ENCODE results near the gene WASF1.

The WASF1 gene

GRCh38 chr6:110179406-110180227, at the start of gene WASF1:
Gene WASF1 (minus strand): TSS chr6:110179670. CDS start chr6:110127601, 52,069 bp downstream.
- no peak for TF ChIP-seq GATA3 (IDR thresholded peaks at IDR 0.05; ENCODE audit: low read depth, low read length)
- no peak for TF ChIP-seq GATA2 (IDR thresholded peaks at IDR 0.05; ENCODE audit: low read depth, low read length)

GRCh38 chr6:110226261-110226660, 46.8 kb upstream of the WASF1 start:
- TF ChIP-seq GATA3 (IDR thresholded peaks at IDR 0.05; ENCODE audit: low read depth, low read length) (no peak), GATA2 (IDR thresholded peaks at IDR 0.05; ENCODE audit: low read depth, low read length) (no peak)

- TF ChIP-seq GATA2 (IDR thresholded peaks at IDR 0.05; ENCODE audit: low read depth, low read length) (no peak), GATA3 (IDR thresholded peaks at IDR 0.05; ENCODE audit: low read depth, low read length) (no peak)
These were observed 42.3 kb upstream of the WASF1 start for GRCh38 chr6:110221738-110222137.

- TF ChIP-seq GATA2 (IDR thresholded peaks at IDR 0.05; ENCODE audit: low read depth, low read length) (no peak), GATA3 (IDR thresholded peaks at IDR 0.05; ENCODE audit: low read depth, low read length) (no peak)
These were observed 37.8 kb upstream of the WASF1 start for GRCh38 chr6:110217266-110217665.

- no peak for TF ChIP-seq GATA2 (IDR thresholded peaks at IDR 0.05; ENCODE audit: low read depth, low read length)
- TF ChIP-seq GATA3 (IDR thresholded peaks at IDR 0.05; ENCODE audit: low read depth, low read length), result no peak
These were observed 36.7 kb upstream of the WASF1 start for GRCh38 chr6:110216140-110216539.

- TF ChIP-seq GATA2 (IDR thresholded peaks at IDR 0.05; ENCODE audit: low read depth, low read length) (no peak), GATA3 (IDR thresholded peaks at IDR 0.05; ENCODE audit: low read depth, low read length) (no peak)
These were observed 34.9 kb upstream of the WASF1 start for GRCh38 chr6:110214338-110214737.

- no peak for TF ChIP-seq GATA3 (IDR thresholded peaks at IDR 0.05; ENCODE audit: low read depth, low read length)
These were observed 32.3 kb upstream of the WASF1 start for GRCh38 chr6:110211753-110212152.

GRCh38 chr6:110207652-110208051, 28.2 kb upstream of the WASF1 start:
- no peak for TF ChIP-seq GATA3 (IDR thresholded peaks at IDR 0.05; ENCODE audit: low read depth, low read length)
- TF ChIP-seq GATA2 (IDR thresholded peaks at IDR 0.05; ENCODE audit: low read depth, low read length), result no peak

GRCh38 chr6:110201151-110201884, 21.8 kb upstream of the WASF1 start:
- no peak for TF ChIP-seq GATA2 (IDR thresholded peaks at IDR 0.05; ENCODE audit: low read depth, low read length)
- no peak for TF ChIP-seq GATA3 (IDR thresholded peaks at IDR 0.05; ENCODE audit: low read depth, low read length)

GRCh38 chr6:110198561-110198960, 19.1 kb upstream of the WASF1 start:
- no peak for TF ChIP-seq GATA2 (IDR thresholded peaks at IDR 0.05; ENCODE audit: low read depth, low read length)
- TF ChIP-seq GATA3 (IDR thresholded peaks at IDR 0.05; ENCODE audit: low read depth, low read length), result no peak

- TF ChIP-seq GATA2 (IDR thresholded peaks at IDR 0.05; ENCODE audit: low read depth, low read length) (no peak), GATA3 (IDR thresholded peaks at IDR 0.05; ENCODE audit: low read depth, low read length) (no peak)
These were observed 17.4 kb upstream of the WASF1 start for GRCh38 chr6:110196874-110197273.

- TF ChIP-seq GATA3 (IDR thresholded peaks at IDR 0.05; ENCODE audit: low read depth, low read length) (no peak), GATA2 (IDR thresholded peaks at IDR 0.05; ENCODE audit: low read depth, low read length) (no peak)
These were observed 16.2 kb upstream of the WASF1 start for GRCh38 chr6:110195639-110196038.

- TF ChIP-seq GATA2 (IDR thresholded peaks at IDR 0.05; ENCODE audit: low read depth, low read length) (no peak), GATA3 (IDR thresholded peaks at IDR 0.05; ENCODE audit: low read depth, low read length) (no peak)
These were observed 12.0 kb upstream of the WASF1 start for GRCh38 chr6:110191477-110191876.

GRCh38 chr6:110190726-110191125, 11.3 kb upstream of the WASF1 start:
- TF ChIP-seq GATA2 (IDR thresholded peaks at IDR 0.05; ENCODE audit: low read depth, low read length) (no peak), GATA3 (IDR thresholded peaks at IDR 0.05; ENCODE audit: low read depth, low read length) (no peak)

GRCh38 chr6:110188791-110189190, 9.3 kb upstream of the WASF1 start:
- TF ChIP-seq GATA2 (IDR thresholded peaks at IDR 0.05; ENCODE audit: low read depth, low read length) (no peak), GATA3 (IDR thresholded peaks at IDR 0.05; ENCODE audit: low read depth, low read length) (no peak)

Data from SH-SY5Y (cell line).